Measurements from ENCODE around the gene PKP3. TPM values are rescaled to one million over a fixed set of nuclear protein-coding genes. Genes with fewer than 3 reads are reported as not detected.

Gene PKP3
- total RNA-seq, 4 donors from 2014 or later, result 0.33 to 2.8 (median 1.3) TPM

DNA sequence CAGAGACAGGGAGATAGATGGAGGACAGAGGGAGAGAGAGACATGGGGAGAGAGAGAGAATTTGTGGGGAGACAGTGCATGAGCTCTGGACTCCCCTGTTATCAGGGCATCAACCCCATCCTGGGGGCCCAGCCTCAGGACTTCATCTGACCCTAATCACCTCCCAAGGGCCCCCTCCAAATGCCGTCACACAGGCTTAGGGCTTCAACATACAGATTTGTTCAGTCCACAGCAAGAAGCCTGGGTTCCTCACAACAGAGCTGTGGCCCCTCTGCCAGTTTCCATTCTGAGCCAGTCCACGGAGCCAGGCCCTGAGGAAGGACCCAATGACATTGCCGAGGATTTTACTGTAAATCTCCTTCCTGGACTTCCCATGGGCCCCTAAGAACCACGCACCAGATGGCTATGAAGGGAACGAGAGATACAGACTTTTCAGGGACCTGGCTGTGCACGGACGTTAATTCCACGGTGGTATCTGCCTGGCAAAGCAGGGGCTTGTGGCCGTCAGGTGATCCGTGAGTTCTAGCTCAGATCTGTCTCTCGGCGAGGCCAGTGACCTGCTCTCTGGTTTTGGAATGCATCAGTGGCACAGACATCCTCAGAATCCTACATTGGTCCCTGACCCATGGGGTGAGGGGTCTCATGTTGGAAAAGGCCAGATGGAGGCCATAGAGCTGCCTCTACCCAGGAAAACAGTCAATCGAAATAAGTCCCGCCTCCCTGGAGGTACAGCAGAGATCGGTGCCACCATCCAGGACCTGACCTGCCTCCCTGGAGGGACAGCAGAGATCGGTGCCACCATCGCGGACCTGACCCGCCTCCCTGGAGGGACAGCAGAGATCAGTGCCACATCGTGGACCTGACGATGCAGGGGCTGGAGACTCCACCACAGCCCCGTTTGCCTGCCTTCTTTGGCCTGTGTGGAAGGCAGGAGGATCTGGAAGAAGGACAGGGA lies 33.4 kb upstream of the PKP3 start:
- TF ChIP-seq, protein P1, sequence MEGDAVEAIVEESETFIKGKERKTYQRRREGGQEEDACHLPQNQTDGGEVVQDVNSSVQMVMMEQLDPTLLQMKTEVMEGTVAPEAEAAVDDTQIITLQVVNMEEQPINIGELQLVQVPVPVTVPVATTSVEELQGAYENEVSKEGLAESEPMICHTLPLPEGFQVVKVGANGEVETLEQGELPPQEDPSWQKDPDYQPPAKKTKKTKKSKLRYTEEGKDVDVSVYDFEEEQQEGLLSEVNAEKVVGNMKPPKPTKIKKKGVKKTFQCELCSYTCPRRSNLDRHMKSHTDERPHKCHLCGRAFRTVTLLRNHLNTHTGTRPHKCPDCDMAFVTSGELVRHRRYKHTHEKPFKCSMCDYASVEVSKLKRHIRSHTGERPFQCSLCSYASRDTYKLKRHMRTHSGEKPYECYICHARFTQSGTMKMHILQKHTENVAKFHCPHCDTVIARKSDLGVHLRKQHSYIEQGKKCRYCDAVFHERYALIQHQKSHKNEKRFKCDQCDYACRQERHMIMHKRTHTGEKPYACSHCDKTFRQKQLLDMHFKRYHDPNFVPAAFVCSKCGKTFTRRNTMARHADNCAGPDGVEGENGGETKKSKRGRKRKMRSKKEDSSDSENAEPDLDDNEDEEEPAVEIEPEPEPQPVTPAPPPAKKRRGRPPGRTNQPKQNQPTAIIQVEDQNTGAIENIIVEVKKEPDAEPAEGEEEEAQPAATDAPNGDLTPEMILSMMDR (IDR thresholded peaks at IDR 0.05; ENCODE audit: low read depth), result no peak

DNA sequence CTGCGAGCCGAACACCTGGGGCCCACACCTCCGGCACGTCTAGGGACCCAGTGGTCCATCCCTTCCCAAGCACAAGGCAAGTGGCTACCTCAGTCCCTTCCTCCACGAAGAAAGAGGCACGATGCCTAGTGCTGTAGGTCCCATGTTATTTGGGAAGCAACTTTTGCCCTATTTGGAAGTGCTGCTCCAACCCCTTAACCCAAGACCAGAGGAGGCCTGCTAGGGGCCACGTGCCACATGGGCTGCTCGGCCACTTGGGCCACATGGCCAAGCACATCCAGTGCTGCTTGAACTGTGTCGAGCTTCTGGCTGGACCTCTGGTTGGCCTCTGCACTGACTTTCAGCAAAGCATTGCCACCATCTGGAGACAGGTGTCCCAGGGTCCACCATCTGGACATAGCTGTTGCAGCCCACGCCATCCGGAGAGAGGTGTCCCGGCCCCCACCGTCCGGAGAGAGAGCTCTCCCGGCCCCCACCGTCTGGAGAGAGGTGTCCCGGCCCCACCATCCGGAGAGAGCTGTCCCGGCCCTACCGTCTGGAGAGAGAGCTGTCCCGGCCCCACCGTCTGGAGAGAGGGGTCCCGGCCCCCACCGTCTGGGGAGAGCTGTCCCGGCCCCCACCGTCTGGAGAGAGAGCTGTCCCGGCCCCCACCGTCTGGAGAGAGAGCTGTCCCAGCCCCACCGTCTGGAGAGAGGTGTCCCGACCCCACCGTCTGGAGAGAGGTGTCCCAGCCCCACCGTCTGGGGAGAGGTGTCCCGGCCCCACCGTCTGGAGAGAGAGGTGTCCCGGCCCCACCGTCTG lies 31.2 kb upstream of the PKP3 start:
- TF ChIP-seq, protein P1 (IDR thresholded peaks at IDR 0.05; ENCODE audit: low read depth), result no peak

GRCh38 chr11:363948-364761 lies 29.9 kb upstream of the PKP3 start:
- TF ChIP-seq, protein P1 (IDR thresholded peaks at IDR 0.05; ENCODE audit: low read depth), result no peak

GRCh38 chr11:364991-365725 lies 28.9 kb upstream of the PKP3 start:
- TF ChIP-seq, protein P1 (IDR thresholded peaks at IDR 0.05; ENCODE audit: low read depth), result no peak

GRCh38 chr11:365831-366230 lies 28.2 kb upstream of the PKP3 start:
- TF ChIP-seq, protein P1 (IDR thresholded peaks at IDR 0.05; ENCODE audit: low read depth), result no peak

DNA sequence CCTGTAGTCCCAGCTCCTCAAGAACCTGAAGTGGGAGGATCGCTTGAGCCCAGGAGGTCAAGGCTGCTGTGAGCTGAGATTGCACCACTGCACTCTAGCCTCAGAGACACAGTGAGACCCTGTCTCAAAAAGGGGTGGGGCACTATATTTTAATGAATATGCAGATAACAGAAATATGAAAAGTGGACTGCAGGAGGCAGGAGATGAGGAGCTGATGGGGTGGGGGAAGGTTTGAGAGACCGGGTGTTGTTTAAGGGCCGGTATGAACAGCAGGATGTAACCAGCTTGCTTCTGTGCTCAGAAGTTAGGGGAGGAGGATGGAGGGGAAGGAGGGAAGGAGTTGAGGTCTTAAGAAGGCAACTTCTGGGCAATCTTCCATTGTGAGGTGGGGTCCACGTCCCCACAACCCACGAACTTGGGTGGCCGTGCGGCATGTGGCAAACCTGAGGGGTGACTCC lies 26.0 kb upstream of the PKP3 start:
- TF ChIP-seq, protein P1 (IDR thresholded peaks at IDR 0.05; ENCODE audit: low read depth), result no peak
